HCT116 (cell line): ENCODE measurements around the gene RPRML. TPM values are rescaled to one million over a fixed set of nuclear protein-coding genes. Genes with fewer than 3 reads are reported as not detected.

Source experiments
- ATAC-seq: fragments of 200-7000 bp; cut with Tn5 transposase; 2 replicates; pipeline ENCODE4 v1.9.1; 2020; ENCODE audit warnings: mild to moderate bottlenecking, moderate library complexity
- BruUV-seq: library from RNA; stranded (reverse); fragments of 400-500 nt; replicated peaks from 2 replicates; lab custom pipeline; 2021; lab: Mats Ljungman, UMichigan
- CTCF ChIA-PET: fragments of 300-600 bp; sonication (Branson Sonifier 250); formaldehyde crosslinking; loops from one replicate; lab custom pipeline; 2021; ENCODE audit warnings: antibody characterized with exemption; lab: Charles Lee
- POLR2A ChIA-PET: fragments of 300-600, 350-600 bp; sonication (Branson Sonifier 250); formaldehyde crosslinking; loops from one replicate; lab custom pipeline; 2021; ENCODE audit warnings: antibody characterized with exemption; lab: Charles Lee
- RAD21 ChIA-PET, 2 experiments: fragments of 300-600 bp; sonication (Branson Sonifier 250); formaldehyde crosslinking; loops; one replicate each; lab custom pipeline; 2023; ENCODE audit warnings: low total read pairs in 2 of 2; ENCODE audit not compliant: uncharacterized antibody in 2 of 2, unreplicated experiment in 2 of 2, low non-redundant PET in 1 of 2; lab: Charles Lee
- DNase-seq: peaks from one replicate; pipeline ENCODE4 v3.0.0-alpha.2; 2010; ENCODE audit warnings: low read depth, low spot score
- H2AFZ ChIP-seq: fragments of 200-600 bp; shearing (Covaris generic), sonication (generic); 2 replicates; pipeline ENCODE4 v1.6.1; 2017; ENCODE audit warnings: low read depth, mixed run types, mixed read lengths, antibody characterized with exemption, low read length; ENCODE audit not compliant: poor library complexity, severe bottlenecking
- H3K27ac ChIP-seq: 2 replicates; pipeline ENCODE4 v1.5.1; 2012; ENCODE audit warnings: low read depth, low read length
- H3K27me3 ChIP-seq: fragments of 200-600 bp; sonication (generic); 2 replicates; pipeline ENCODE4 v1.6.1; 2016; ENCODE audit warnings: mixed run types, low read length, mixed read lengths; ENCODE audit not compliant: insufficient read depth
- H3K36me3 ChIP-seq, 2 experiments: fragments of 200-500 bp in 1 of 2; fragments of 200-600 bp in 1 of 2; sonication (Bioruptor generic) in 1 of 2; sonication (generic) in 1 of 2; 2 replicates each; pipeline versions ENCODE4 v1.5.1 to v1.6.1; 2014 to 2016; ENCODE audit warnings: low read length in 2 of 2, inconsistent platforms in 1 of 2, mixed read lengths in 1 of 2, mixed run types in 1 of 2; ENCODE audit not compliant: insufficient read depth in 2 of 2, control insufficient read depth in 1 of 2
- H3K4me1 ChIP-seq, 2 experiments: fragments of 200-600 bp in 1 of 2; sonication (generic) in 1 of 2; 2 replicates each; pipeline versions ENCODE4 v1.5.1 to v1.6.1; 2012 to 2017; ENCODE audit warnings: low read length in 2 of 2, inconsistent platforms in 1 of 2, mild to moderate bottlenecking in 1 of 2, mixed read lengths in 1 of 2, mixed run types in 1 of 2, moderate library complexity in 1 of 2; ENCODE audit not compliant: insufficient read depth in 2 of 2, control insufficient read depth in 1 of 2
- H3K4me2 ChIP-seq: fragments of 200-600 bp; sonication (generic); 2 replicates; pipeline ENCODE4 v1.6.1; 2017; ENCODE audit warnings: mixed run types, low read length, mixed read lengths
- H3K4me3 ChIP-seq, 2 experiments: fragments of 200-600 bp in 1 of 2; sonication (generic) in 1 of 2; replicated peaks in 1 of 2; 2 replicates each; pipeline ENCODE4 v1.5.1; 2011 to 2016; ENCODE audit warnings: low read length in 2 of 2, control low read depth in 1 of 2, low read depth in 1 of 2, mild to moderate bottlenecking in 1 of 2, mixed read lengths in 1 of 2, mixed run types in 1 of 2
- H3K79me2 ChIP-seq: fragments of 200-600 bp; sonication (generic); 2 replicates; pipeline ENCODE4 v1.6.1; 2017; ENCODE audit warnings: mild to moderate bottlenecking, mixed run types, low read length, moderate library complexity, mixed read lengths; ENCODE audit not compliant: insufficient read depth
- H3K9ac ChIP-seq: fragments of 200-600 bp; sonication (generic); 2 replicates; pipeline ENCODE4 v1.6.1; 2016; ENCODE audit warnings: low read length, mixed read lengths
- H3K9me2 ChIP-seq: fragments of 200-600 bp; sonication (generic), shearing (Covaris generic); 2 replicates; pipeline ENCODE4 v1.6.1; 2017; ENCODE audit warnings: mixed run types, mild to moderate bottlenecking, moderate library complexity; ENCODE audit not compliant: insufficient read depth
- H3K9me3 ChIP-seq, 2 experiments: fragments of 200-500 bp in 1 of 2; fragments of 200-600 bp in 1 of 2; sonication (Bioruptor generic) in 1 of 2; sonication (generic) in 1 of 2; 2 replicates each; pipeline ENCODE4 v1.6.1; 2014 to 2017; ENCODE audit warnings: low read length in 2 of 2, mixed read lengths in 2 of 2, inconsistent platforms in 1 of 2, low read depth in 1 of 2, mild to moderate bottlenecking in 1 of 2, mixed run types in 1 of 2, moderate library complexity in 1 of 2; ENCODE audit not compliant: control insufficient read depth in 1 of 2, insufficient read depth in 1 of 2
- H4K20me1 ChIP-seq: fragments of 200-600 bp; sonication (generic), shearing (Covaris generic); 2 replicates; pipeline ENCODE4 v1.6.1; 2017; ENCODE audit warnings: mixed run types, mild to moderate bottlenecking, moderate library complexity; ENCODE audit not compliant: insufficient read depth
- CBX3 ChIP-seq: IDR thresholded peaks from 2 replicates; pipeline ENCODE4 v1.6.1; 2012; ENCODE audit warnings: low read depth
- CEBPB ChIP-seq: IDR thresholded peaks from 2 replicates; pipeline ENCODE4 v1.6.1; 2012; ENCODE audit warnings: low read depth
- EGR1 ChIP-seq: IDR thresholded peaks from 2 replicates; pipeline ENCODE4 v1.6.1; 2012; ENCODE audit warnings: low read depth
- EZH2 ChIP-seq: fragments of 200-600 bp; sonication (generic); IDR thresholded peaks from 2 replicates; pipeline ENCODE4 v1.6.1; 2017; ENCODE audit warnings: antibody characterized with exemption, mixed run types
- FOSL1 ChIP-seq: IDR thresholded peaks from 2 replicates; pipeline ENCODE4 v1.6.1; 2012; ENCODE audit warnings: low read depth
- JUND ChIP-seq: IDR thresholded peaks from 2 replicates; pipeline ENCODE4 v1.6.1; 2012
- POLR2A ChIP-seq: IDR thresholded peaks from 2 replicates; pipeline ENCODE4 v1.7.0; 2011; ENCODE audit warnings: borderline replicate concordance; ENCODE audit not compliant: insufficient read depth, insufficient read length; ENCODE audit errors: extremely low read depth
- RAD21 ChIP-seq: IDR thresholded peaks from 2 replicates; pipeline ENCODE4 v1.6.1; 2012; ENCODE audit warnings: low read depth, mild to moderate bottlenecking
- REST ChIP-seq: IDR thresholded peaks from 2 replicates; pipeline ENCODE4 v1.6.1; 2012; ENCODE audit warnings: low read depth
- SP1 ChIP-seq: IDR thresholded peaks from 2 replicates; pipeline ENCODE4 v1.6.1; 2012; ENCODE audit warnings: low read depth
- SRF ChIP-seq: IDR thresholded peaks from 2 replicates; pipeline ENCODE4 v1.6.1; 2012; ENCODE audit warnings: low read depth
- TCF7L2 ChIP-seq: IDR thresholded peaks from 2 replicates; pipeline ENCODE4 v1.7.0; 2011; ENCODE audit warnings: borderline replicate concordance, inconsistent platforms; ENCODE audit not compliant: insufficient read depth, insufficient read length; ENCODE audit errors: extremely low read depth
- intact Hi-C: fragments of 100-400 bp; cut with micrococcal nuclease; formaldehyde crosslinking; loops from 2 replicates; pipeline ENCODE4 v1.10.0; 2022
- total RNA-seq: library from RNA; stranded (reverse); gene quantifications from one replicate; pipeline ENCODE4 v1.2.1, GENCODE V29; 2021; ENCODE audit not compliant: unreplicated experiment
- TF ChIP-seq, protein P1 (sequence below), 3 experiments: fragments of 200-600 bp in 1 of 3; sonication (generic) in 1 of 3; IDR thresholded peaks in 2 of 3; conservative IDR thresholded peaks in 1 of 3; 2 replicates each; pipeline ENCODE4 v1.5.1; 2012 to 2017; ENCODE audit warnings: low read depth in 2 of 3, low read length in 2 of 3, antibody characterized with exemption in 1 of 3, borderline replicate concordance in 1 of 3, control low read depth in 1 of 3, mild to moderate bottlenecking in 1 of 3, mixed read lengths in 1 of 3, mixed run types in 1 of 3, moderate library complexity in 1 of 3; ENCODE audit not compliant: insufficient read depth in 1 of 3
- TF ChIP-seq, protein P2 (sequence below): IDR thresholded peaks from 2 replicates; pipeline ENCODE4 v1.6.1; 2012

Gene RPRML
- total RNA-seq, 1 experiment from 2014 or later = not detected

DNA sequence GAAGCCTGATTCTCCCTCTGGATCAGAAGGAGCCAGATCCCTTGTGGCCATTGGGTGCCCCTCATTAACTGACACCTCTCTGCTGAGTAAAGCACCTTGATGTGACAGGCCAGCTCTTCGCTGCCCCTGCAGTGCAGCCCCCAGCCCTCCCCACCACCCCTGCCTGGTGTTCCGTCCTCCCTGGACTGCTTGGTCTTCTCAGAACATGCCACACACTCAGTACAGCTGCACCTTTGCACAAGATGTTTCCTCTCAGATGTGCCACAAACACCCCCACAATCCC, 35.9 kb downstream of the RPRML start:
- intact Hi-C loops = loop anchor here (5.0 kb wide), 2 partner anchors 106 to 674 kb away; no protein-coding TSS in a partner anchor
- no peak for ATAC-seq

More for the DNA sequence above, 35.9 kb downstream of the RPRML start:
- POLR2A ChIA-PET = no interaction called here
- Histone ChIP-seq H3K4me2 (no peak overlapping the region), H3K9me2 (no peaks in the 10 kb centered on the region), H3K9me3 (no peaks in the 10 kb centered on the region), H3K27ac (no peak overlapping the region), H3K27me3 (no peaks in the 10 kb centered on the region), H4K20me1 (no peaks in the 10 kb centered on the region), H3K9ac (no peak overlapping the region), H2AFZ (no peak overlapping the region), H3K79me2 (no peaks in the 10 kb centered on the region), H3K4me3 (no peak overlapping the region), H3K4me1 (no peaks in the 10 kb centered on the region), H3K36me3 (peaks cover 17 to 29% of the 10 kb centered on the region in 2 experiments; a peak in 3 of 4 replicates)
- RAD21 ChIA-PET = interaction anchor here in 1 of 2 experiments (1.3 kb wide), 1 partner anchor 31 kb away, joined by 3 read pairs; no protein-coding TSS in a partner anchor
- no TSS peak for BruUV-seq
- DNase-seq = no peak
- CTCF ChIA-PET = interaction anchor here (0.7 to 3.2 kb wide), 14 partner anchors 9 to 672 kb away, joined by 3 to 20 read pairs (median 6); partner anchors contain the start of gene CDC27
- no peak for TF ChIP-seq REST
- TF ChIP-seq, protein P1, sequence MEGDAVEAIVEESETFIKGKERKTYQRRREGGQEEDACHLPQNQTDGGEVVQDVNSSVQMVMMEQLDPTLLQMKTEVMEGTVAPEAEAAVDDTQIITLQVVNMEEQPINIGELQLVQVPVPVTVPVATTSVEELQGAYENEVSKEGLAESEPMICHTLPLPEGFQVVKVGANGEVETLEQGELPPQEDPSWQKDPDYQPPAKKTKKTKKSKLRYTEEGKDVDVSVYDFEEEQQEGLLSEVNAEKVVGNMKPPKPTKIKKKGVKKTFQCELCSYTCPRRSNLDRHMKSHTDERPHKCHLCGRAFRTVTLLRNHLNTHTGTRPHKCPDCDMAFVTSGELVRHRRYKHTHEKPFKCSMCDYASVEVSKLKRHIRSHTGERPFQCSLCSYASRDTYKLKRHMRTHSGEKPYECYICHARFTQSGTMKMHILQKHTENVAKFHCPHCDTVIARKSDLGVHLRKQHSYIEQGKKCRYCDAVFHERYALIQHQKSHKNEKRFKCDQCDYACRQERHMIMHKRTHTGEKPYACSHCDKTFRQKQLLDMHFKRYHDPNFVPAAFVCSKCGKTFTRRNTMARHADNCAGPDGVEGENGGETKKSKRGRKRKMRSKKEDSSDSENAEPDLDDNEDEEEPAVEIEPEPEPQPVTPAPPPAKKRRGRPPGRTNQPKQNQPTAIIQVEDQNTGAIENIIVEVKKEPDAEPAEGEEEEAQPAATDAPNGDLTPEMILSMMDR (IDR thresholded peaks at IDR 0.05 in 2 of 3, conservative IDR thresholded peaks at IDR 0.05 in 1 of 3; ENCODE audit: borderline replicate concordance in 1 of 3, insufficient read depth in 1 of 3, low read depth in 2 of 3, low read length in 2 of 3) = no peak
- no peak for TF ChIP-seq CEBPB
- TF ChIP-seq, protein P2, sequence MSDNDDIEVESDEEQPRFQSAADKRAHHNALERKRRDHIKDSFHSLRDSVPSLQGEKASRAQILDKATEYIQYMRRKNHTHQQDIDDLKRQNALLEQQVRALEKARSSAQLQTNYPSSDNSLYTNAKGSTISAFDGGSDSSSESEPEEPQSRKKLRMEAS = no peak
- no peak for TF ChIP-seq CBX3
- TF ChIP-seq SP1 = no peak
- TF ChIP-seq POLR2A = no peak
- TF ChIP-seq JUND = no peak
- no peak for TF ChIP-seq TCF7L2
- TF ChIP-seq EGR1 = no peak
- no peak for TF ChIP-seq SRF
- no peak for TF ChIP-seq FOSL1
- TF ChIP-seq RAD21 = no peak
- no peak for TF ChIP-seq EZH2
